Activated CD8-positive, alpha-beta memory T cell treated with anti-CD3 and anti-CD28 coated beads, Interleukin-2, amount 50 U/mL, for 48 hours (primary cell): ENCODE data around the gene TFCP2L1.
"Not testable (repeated sequence)": the region's sequence is repeated elsewhere in the genome, so short reads cannot be mapped to it uniquely, and the experiment has no call there.

Experiments
- DNase-seq: peaks from one replicate; pipeline ENCODE4 v3.0.0-alpha.2; 2020

The TFCP2L1 gene, protein sequence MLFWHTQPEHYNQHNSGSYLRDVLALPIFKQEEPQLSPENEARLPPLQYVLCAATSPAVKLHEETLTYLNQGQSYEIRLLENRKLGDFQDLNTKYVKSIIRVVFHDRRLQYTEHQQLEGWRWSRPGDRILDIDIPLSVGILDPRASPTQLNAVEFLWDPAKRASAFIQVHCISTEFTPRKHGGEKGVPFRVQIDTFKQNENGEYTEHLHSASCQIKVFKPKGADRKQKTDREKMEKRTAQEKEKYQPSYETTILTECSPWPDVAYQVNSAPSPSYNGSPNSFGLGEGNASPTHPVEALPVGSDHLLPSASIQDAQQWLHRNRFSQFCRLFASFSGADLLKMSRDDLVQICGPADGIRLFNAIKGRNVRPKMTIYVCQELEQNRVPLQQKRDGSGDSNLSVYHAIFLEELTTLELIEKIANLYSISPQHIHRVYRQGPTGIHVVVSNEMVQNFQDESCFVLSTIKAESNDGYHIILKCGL

DNA sequence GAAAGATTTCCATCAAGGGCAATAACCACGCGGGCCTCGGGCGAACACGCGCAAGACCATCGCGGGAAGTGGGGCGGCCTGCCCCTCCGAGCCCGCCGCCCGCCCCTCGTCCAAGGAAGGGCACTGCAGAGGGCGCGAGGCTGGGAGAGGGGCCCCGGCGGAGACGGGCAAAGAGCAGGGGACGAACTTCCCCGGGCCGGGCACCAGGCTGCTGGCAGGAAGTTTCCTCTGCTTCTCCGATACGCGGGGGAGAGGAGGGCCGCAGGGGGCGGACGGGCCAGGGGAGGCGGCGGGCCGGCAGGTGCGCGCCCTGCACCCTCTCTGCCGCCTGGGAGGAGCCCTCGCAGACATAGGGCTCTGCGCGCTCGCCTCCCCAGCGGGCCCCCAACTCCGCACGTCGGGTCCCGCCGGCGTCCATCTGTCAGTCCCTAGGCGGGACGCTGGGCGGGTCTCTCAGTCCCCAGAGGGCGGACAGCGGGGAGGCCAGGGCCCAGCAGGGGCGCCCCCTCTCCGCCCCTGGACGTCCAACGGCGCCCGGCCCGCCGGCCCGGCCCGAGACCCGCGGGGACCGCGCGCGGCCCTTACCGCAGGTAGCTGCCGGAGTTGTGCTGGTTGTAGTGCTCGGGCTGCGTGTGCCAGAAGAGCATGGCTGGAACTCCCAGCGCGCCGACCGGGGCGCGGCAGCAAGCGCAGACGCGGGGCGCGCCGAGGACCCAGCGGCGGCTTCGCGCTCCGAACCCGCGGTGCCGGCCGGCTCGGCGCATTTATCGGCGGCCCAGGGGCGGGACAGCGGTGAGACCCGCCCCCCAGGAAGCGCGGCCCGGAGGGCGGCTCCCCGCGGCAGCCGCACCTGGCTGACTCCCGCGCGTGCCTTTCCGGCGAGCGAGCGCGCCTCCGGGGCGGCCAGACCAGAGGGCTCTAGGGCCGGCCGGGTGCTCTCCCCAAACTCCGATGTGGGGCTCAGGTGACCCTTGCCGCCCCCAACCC is at the start of gene TFCP2L1:
TSS of gene TFCP2L1 (minus strand) at position 740 of the 987 bp plus-strand sequence. CDS start at position 647, 93 bp downstream.
- DNase-seq: peak; percentile 63

DNA sequence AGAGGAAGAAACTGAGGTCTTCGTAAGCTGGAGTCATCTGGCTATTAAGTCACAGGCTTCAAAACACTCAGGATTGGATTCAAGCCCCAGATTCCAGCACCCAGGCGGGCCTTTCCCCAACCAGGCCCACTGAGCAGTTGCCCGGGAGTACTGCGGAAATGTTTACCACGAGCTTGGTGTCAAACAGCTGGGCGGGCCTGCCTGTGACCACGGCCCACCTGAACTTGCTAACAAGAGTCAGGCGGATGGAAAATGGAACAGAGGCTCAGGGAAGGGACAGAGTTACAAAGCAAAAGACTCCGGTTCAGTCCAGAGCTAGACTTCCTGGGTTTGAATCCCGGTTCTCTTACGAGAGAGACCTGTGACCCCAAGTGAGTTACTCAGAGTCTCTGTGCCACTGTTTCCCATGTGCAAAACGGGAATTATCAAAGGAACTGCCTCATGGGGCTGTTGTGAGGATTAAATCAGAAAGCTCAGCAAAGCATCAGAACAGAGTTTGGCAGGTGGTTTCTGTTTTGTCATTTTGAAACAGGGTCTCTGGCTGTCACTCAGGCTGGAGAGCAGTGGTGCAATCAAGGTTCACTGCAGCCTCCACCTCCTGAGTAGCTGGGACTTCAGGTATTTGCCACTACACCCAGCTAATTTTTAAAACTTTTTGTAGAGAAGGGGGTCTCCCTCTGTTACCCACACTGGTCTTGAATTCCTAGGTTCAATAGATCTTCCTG is 49.0 kb upstream of the TFCP2L1 start:
- DNase-seq: peak; percentile 40

DNA sequence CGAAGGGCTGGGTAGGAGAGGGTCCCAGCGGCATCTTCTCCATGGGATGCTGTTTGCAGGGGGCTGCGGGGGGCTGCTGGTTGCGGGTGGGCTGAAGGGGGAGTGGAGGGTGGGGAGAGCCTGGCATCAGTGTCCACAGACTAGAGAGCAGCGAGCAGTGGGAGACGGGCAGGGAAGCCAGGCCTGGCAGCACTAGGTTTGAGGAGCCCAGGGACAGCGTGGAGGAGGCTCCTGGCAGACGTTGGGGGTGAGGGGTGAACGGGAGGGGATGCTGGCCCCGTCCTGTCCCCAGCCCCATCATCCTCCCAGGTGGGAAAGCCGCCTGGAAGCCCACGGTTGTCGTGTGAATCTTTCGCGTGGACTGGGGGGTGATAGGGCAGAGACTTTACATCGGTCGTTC is 48.2 kb upstream of the TFCP2L1 start:
- peak; percentile 33 for DNase-seq

DNA sequence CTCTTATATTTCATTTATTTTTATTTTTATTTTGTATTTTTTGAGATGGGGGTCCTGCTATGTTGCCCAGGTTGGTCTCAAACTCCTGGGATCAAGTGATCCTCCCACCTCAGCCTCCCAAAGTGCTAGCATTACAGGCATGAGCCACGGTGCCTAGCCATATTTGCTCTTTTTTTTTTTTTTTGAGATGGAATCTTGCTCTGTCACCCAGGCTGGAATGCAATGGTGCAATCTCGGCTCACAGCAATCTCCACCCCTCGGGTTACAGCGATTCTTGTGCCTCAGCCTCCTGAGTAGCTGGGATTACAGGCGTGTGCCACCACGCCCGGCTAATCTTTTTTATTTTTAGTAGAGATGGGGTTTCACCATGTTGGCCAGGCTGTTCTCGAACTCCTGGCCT is 46.3 kb upstream of the TFCP2L1 start:
- DNase-seq: peak; percentile 18

DNA sequence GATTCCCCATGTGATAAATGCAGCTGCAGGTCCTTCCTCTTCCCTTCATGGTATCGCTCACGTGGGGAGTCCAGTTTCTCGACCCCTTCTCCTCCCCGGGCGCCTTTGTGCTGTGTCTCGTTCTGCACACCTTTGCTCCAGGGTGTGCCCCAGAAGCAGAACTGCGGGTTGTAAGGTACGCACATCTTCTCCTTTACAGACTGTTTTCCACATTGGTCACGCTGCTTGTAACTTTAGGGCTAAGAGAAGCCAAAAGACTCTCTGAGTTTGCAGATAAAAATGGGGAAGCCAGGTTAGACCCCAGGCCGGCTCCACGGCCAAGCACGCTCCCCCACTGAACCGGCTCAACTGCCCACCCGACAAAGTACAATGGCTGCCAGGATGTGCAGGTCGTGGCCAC is 45.9 kb upstream of the TFCP2L1 start:
- peak; percentile 25 for DNase-seq

DNA sequence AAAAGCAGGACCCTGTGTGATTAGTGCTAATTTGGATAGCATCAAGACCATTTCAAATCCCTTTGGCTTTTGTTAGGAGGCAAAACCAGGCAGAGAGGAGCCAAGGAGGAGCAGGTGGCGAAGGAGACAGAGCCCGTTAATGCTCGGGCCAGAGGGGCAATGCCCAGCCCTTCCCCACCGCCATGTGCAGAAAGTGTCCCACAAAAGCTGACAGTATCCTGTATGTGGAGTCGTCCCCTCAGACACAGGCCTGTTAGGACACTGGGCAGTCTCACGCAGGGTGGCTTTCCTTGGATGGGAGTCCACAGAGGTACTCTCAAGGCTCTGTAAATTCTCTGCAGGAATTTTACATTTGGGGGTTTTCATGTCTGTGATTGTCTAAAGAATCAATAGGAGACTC is 44.8 kb upstream of the TFCP2L1 start:
- DNase-seq: peak; percentile 7

DNA sequence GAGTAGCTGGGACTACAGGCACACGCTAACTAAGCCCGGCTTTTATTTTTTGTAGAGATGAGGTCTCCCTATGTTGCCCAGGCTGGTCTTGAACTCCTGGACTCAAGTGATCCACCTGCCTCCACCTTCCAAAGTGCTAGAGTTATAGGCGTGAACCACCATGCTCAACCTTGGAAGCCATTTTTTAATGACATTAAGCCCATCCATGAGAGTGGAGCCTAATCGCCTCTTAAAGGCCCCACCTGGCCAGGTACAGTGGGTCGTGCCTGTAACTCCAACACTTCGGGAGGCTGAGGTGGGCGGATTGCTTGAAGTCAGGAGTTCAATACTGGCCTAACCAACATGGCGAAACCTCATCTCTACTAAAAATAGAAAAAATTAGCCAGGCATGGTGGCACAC is 41.6 kb upstream of the TFCP2L1 start:
- peak; percentile 18 for DNase-seq

DNA sequence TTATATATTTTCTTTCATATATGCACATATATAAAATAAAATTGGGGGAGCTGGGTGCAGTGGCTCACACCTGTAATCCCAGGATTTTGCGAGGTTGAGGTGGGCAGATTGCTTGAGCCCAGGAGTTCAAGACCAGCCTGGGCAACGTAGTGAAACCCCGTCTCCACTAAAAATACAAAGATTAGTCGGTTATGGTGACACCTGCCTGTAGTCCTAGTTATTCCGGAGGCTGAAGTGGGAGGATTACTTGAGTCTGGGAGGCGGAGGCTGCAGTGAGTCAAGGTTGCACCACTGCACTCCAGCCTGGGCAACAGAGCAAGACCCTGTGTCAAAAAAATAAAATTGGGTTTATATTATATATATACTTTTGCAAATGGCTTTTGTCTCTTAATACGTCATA is 39.6 kb upstream of the TFCP2L1 start:
- DNase-seq: no peak

DNA sequence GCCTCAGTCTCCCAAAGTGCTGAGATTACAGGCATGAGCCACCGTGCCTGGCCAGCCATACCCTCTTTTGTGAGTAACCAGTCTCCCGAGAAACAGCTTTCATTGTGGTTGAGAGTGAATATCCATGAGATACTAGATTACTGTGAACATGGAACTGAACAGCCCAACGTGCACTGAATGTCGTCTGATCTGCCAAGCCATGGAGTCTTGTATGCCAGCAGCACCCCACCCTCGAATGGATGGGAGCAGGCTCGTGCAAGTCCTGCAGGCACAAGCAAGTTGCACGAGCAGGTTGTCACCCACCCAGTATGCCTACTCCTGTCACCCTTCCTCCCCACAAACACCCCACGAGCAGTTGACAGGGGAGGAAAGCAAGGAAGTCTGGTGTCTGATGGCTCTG is 36.5 kb upstream of the TFCP2L1 start:
- no peak for DNase-seq

DNA sequence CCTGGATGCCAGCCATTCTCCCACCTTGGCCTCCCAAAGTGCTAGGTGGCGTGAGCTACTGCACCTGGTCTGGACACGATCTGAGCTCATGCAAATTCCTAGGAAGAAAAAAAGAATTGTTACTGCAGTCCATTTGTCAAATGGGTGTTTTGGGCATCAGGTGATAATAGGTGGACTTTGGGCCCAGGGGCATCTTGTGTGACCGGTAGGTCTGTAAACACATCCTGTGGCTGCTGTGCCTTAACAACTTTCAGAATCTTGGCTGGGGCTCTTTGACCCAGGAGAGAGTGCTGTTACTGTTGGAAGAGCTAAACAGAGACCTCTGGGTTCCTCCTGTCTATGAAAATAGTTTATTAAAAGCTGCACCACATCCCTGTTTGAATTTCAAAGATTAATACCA is 34.9 kb upstream of the TFCP2L1 start:
- DNase-seq: no peak

DNA sequence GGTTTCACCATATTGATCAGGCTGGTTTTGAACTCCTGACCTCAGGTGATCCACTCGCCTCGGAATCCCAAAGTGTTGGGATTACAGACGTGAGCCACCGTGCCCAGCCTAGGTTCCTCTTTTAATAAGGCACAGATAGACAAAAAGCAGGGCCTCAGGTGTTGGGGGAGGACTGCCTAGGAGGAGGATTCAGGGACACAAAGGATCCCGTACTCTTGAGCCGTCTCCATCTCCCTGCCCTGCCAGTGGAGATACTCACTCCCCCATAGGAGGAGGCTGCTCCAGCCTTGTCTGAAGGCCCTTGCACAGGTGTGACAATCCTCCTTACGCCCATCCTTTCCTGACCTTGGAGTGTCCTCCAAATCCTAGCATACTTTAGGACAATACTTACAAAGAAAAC is 32.0 kb upstream of the TFCP2L1 start:
- no peak for DNase-seq

DNA sequence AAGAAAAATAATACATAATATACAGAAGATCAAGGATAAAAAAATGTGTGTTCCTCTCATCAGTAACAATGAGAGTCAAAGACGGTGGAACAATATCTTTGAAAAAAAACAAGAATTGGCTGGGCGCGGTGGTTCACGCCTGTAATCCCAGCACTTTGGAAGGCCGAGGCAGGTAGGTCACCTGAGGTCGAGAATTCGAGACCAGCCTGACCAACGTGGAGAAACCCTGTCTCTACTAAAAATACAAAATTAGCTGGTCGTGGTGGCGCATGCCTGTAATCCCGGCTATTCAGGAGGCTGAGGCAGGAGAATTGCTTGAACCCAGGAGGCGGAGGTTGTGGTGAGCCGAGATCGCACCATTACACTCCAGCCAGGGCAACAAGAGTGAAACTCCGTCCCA is 28.7 kb upstream of the TFCP2L1 start:
- DNase-seq: not testable (repeated sequence)

DNA sequence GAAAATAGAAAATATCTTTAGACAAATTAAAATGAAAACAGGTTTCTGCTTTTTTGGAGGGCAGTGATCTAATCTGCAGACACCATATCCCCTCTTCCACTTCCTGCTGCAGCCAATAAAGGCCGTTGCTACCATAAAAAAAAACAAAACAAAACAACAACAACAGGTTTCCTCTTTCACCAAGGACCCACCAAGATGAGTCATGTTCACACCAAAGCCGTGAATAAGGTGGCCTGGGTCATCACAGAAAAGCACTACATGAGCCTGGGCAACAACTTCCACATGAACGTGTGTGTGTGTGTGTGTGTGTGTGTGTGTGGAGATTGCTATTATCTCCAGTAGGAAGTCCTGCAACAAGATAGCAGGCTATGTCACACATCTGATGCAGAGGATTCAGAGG is 24.8 kb upstream of the TFCP2L1 start:
- DNase-seq: no peak

DNA sequence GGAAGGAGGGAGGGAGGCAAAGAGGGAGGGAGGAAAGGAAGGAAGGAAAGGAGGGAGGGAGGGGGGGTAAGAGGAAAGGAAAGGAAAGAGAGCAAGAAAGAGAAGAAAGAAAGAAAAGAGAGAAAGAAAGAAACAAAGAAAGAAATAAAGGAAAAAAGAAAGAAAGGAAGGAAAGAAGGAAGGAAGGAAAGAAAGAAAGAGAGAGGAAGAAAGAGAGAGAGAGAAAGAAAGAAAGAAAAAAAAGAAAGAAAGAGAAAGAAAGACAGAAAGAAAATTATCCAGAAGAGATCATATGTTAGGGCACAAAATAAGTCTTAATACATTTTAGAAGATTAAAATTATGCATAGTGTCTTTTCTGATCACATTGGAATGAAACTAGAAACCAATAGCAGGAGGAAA is 24.3 kb upstream of the TFCP2L1 start:
- DNase-seq: no peak

DNA sequence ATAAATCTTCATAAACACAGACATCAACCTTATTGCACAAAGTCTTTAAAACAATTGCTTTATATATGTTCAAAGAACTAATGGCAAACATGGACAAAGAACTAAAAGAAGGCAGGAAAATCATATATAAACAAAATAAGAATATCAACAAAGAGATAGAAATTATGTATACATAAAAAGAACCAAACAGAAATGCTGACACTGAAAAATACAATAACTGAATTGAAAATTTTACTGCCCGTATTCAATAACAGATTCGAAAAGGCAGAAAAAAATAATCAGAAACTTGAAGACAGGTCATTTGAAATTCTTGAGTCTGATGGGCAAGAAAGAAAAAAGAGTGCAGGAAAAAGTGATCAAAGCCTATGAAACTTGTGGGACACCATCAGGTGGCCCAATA is 22.0 kb upstream of the TFCP2L1 start:
- no peak for DNase-seq

DNA sequence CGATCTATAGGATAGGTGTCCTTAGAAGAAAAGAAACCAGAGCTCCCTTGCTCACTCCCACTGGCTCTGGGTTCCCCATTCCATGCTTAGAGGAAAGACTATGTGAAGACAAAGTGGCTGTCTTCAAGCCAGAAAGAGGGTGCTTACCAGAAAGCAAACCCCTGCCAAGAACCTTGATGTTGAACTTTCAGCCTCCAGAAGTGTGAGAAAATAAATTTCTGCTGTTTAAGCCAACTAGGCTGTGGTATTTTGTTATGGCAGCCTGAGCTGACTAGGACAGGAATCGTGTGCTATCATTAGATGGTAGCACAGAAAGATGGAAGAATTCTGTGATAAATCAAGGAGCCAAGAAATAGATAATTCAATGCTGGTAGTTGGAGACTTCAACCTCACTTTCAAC is 19.9 kb upstream of the TFCP2L1 start:
- DNase-seq: no peak

DNA sequence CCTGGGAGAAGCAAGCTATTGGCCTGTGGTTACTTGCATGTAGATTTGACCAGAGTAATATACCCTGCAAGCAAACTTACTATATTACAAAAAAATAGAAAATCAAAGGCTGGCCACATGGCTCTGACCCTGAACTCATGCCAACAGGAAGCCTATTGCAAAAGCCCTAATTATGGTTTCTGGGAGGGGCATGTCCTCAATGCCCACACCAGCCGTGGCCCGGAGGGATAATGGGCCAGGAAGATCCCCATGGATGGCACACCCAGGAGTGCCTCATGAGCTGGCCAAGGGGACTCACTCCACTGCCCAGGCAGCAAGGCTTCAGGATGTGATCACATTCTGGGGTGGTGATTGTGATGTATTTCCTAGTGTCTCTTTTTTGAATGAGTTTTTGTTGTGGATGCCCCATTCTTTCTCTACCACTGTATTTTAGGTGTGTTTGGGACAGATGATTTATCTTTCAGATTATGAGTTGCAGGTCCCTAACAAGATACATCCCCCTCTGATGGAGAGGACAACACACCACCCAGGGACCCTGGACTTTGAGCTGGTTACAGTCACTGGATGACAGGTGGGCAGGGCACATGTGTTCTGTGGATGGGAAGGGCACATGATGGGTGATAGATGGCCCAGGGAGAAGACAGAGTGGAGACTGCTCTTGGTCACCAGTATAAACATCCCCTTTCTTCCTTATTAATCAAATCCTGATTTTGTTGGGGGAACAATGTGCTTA is 18.7 kb upstream of the TFCP2L1 start:
- DNase-seq: no peak

DNA sequence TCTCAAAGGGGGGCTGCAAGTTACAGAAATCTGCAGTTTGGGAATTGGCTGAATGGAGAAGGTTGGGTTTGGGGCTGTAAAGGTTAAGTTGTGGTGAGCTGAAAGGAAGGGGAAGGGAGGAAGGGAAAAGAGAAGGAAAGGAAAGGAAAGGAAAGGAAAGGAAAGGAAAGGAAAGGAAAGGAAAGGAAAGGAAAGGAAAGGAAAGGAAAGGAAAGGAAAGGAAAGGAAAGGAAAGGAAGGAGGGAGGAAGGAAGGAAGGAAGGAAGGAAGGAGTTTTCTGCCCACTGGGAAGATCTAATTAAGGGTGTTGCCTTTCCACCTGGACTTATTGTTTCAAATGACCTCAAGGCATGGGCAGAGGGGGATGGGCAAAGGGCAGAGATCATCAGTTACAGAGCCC is 16.2 kb upstream of the TFCP2L1 start:
- not testable (repeated sequence) for DNase-seq

DNA sequence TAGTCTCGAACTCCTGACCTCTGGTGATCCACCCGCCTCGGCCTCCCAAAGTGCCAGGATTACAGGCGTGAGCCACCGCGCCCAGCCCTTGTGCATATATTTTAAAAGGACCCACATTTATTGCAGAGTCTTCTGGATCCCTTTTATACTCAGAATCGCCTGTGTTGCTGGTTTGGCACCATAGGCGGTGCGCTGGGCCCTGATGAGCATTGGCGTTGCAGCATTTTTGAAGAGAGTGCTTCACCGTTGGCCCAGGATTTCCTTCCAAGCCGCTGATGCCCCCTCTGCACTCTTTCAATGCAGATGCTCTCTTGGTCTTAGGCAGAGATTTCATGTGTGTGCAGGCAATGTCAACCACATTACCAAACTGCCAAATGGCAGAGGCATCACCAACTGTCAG is 13.5 kb upstream of the TFCP2L1 start:
- no peak for DNase-seq

DNA sequence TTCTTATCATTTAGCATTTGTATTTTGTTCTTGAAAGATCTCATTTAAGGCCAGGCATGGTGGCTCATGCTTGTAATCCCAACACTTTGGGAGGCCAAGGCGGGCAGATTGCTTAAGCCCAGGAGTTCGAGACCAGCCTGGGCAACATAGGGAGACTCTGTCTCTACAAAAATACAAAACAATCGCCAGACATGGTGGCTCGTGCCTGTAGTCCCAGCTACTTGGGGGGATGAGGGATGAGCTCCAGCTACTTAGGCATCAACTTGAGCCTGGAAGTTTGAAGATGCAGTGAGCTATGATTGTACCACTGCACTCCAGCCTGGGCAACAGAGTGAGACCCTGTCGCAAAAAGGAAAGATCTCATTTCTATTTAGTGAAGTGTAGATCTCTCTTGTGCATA is 12.9 kb upstream of the TFCP2L1 start:
- not testable (repeated sequence) for DNase-seq

DNA sequence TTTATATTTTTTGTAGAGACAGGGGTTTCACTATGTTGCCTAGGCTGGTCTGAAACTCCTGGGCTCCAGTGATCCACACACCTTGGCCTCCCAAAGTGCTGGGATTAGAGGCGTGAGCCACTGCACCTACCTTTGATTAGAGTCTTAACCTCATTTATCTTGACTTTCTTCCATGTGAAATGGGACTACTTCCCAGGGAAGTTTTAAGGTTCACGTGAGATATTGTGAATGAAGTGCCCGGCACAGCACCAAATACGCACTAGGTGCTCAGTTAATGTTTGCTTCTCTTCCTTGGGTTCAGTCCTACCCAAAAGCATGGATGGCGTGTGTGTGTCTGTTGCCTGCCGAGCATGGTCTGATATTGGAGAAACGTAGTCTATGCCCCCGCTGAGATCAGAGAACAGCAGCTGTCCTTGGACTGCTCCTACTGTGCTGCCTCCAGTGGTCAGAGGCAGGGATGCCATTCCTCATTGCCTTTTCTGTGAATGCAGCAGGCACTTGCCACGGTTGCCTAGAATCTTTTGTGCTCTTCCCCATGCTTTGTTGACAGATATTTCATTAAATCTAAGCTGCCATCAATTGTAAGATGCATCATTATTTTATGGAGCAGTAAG is 12.3 kb upstream of the TFCP2L1 start:
- DNase-seq: no peak
